Measurements from ENCODE around the gene ZWILCH.

The ZWILCH gene

GRCh38 chr15:66578286-66578875 lies 73.3 kb downstream of the ZWILCH start:
- TF ChIP-seq CTCF (conservative IDR thresholded peaks at IDR 0.05; ENCODE audit: low read depth, low read length), result no peak
- H3K4me2 ChIP-seq, result no peak overlapping the region
- no peaks in the 10 kb centered on the region for H4K20me1 ChIP-seq (ENCODE audit: insufficient read depth)

GRCh38 chr15:66580643-66581042 lies 75.5 kb downstream of the ZWILCH start:
- H3K4me1 ChIP-seq (ENCODE audit: low read depth, poor library complexity, severe bottlenecking), result no peaks in the 10 kb centered on the region
- no peak overlapping the region for H3K9ac ChIP-seq
- no peaks in the 10 kb centered on the region for H3K27me3 ChIP-seq (ENCODE audit: insufficient read depth, low read depth)
- no peaks in the 10 kb centered on the region for H3K79me2 ChIP-seq (ENCODE audit: insufficient read depth, low read depth)
- no peak overlapping the region for H3K4me2 ChIP-seq
- H3K36me3 ChIP-seq (ENCODE audit: insufficient read depth), result no peaks in the 10 kb centered on the region
- no peaks in the 10 kb centered on the region for H4K20me1 ChIP-seq (ENCODE audit: insufficient read depth)
- no peak for TF ChIP-seq CTCF (conservative IDR thresholded peaks at IDR 0.05; ENCODE audit: low read depth, low read length)
- H3K4me3 ChIP-seq (IDR thresholded peaks at IDR 0.05; ENCODE audit: insufficient read depth, low read depth, low read length), result no peak overlapping the region
- H2AFZ ChIP-seq (ENCODE audit: low read depth), result no peak overlapping the region
- H3K27ac ChIP-seq, result no peak overlapping the region

More at GRCh38 chr15:66578286-66578875, 73.3 kb downstream of the ZWILCH start:
- Histone ChIP-seq H3K27me3 (ENCODE audit: insufficient read depth, low read depth) (no peaks in the 10 kb centered on the region), H2AFZ (ENCODE audit: low read depth) (no peak overlapping the region), H3K36me3 (ENCODE audit: insufficient read depth) (no peaks in the 10 kb centered on the region), H3K27ac (no peak overlapping the region), H3K4me1 (ENCODE audit: low read depth, poor library complexity, severe bottlenecking) (no peaks in the 10 kb centered on the region), H3K79me2 (ENCODE audit: insufficient read depth, low read depth) (no peaks in the 10 kb centered on the region), H3K9ac (no peak overlapping the region), H3K4me3 (IDR thresholded peaks at IDR 0.05; ENCODE audit: insufficient read depth, low read depth, low read length) (no peak overlapping the region)

DNA sequence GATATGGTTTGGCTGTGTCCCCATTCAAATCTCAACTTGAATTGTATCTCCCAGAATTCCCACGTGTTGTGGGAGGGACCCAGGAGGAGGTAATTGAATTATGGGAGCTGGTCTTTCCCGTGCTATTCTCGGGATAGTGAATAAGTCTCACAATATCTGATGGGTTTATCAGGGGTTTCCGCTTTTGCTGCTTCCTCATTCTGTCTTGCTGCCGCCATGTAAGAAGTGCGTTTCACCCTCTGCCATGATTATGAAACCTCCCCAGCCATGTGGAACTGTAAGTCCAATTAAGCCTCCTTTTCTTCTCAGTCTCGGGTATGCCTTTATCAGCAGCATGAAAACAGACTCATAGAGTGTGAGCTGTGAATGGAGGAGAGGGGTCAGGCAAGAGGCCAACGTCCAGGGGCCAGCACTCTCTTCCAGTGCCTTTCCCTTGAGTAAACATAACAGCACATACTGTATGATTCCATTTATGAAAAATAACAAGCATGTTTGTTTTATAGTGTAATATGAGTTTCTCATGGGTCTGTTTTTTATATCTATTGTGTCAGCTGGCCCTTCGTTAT lies 76.9 kb downstream of the ZWILCH start:
- H3K79me2 ChIP-seq (ENCODE audit: insufficient read depth, low read depth), result no peaks in the 10 kb centered on the region
- H3K27me3 ChIP-seq (ENCODE audit: insufficient read depth, low read depth), result no peaks in the 10 kb centered on the region
- no peak overlapping the region for H3K4me3 ChIP-seq (IDR thresholded peaks at IDR 0.05; ENCODE audit: insufficient read depth, low read depth, low read length)
- H3K36me3 ChIP-seq (ENCODE audit: insufficient read depth), result no peaks in the 10 kb centered on the region
- H3K4me2 ChIP-seq, result no peak overlapping the region
- no peak overlapping the region for H3K27ac ChIP-seq
- H4K20me1 ChIP-seq (ENCODE audit: insufficient read depth), result no peaks in the 10 kb centered on the region
- H3K4me1 ChIP-seq (ENCODE audit: low read depth, poor library complexity, severe bottlenecking), result no peaks in the 10 kb centered on the region
- no peak overlapping the region for H2AFZ ChIP-seq (ENCODE audit: low read depth)
- H3K9ac ChIP-seq, result no peak overlapping the region
- no peak for TF ChIP-seq CTCF (conservative IDR thresholded peaks at IDR 0.05; ENCODE audit: low read depth, low read length)

- H3K36me3 ChIP-seq (ENCODE audit: insufficient read depth), result no peaks in the 10 kb centered on the region
- no peak overlapping the region for H3K9ac ChIP-seq
- H3K4me3 ChIP-seq (IDR thresholded peaks at IDR 0.05; ENCODE audit: insufficient read depth, low read depth, low read length), result no peak overlapping the region
- H3K4me2 ChIP-seq, result no peak overlapping the region
- H3K4me1 ChIP-seq (ENCODE audit: low read depth, poor library complexity, severe bottlenecking), result no peaks in the 10 kb centered on the region
- H3K79me2 ChIP-seq (ENCODE audit: insufficient read depth, low read depth), result no peaks in the 10 kb centered on the region
- no peaks in the 10 kb centered on the region for H3K27me3 ChIP-seq (ENCODE audit: insufficient read depth, low read depth)
- no peak overlapping the region for H2AFZ ChIP-seq (ENCODE audit: low read depth)
- no peaks in the 10 kb centered on the region for H4K20me1 ChIP-seq (ENCODE audit: insufficient read depth)
- TF ChIP-seq CTCF (conservative IDR thresholded peaks at IDR 0.05; ENCODE audit: low read depth, low read length), result no peak
- H3K27ac ChIP-seq, result no peak overlapping the region
Observed at GRCh38 chr15:66586155-66586976, 81.2 kb downstream of the ZWILCH start.
